Neuronal stem cell (in vitro differentiated cells): ENCODE measurements around the gene CCDC32.

Experiments
- DNase-seq: peaks from one replicate; pipeline ENCODE4 v3.0.0-alpha.2; 2013; ENCODE audit warnings: low spot score
- H2AFZ ChIP-seq: one replicate; pipeline ENCODE4 v1.6.1; 2013; ENCODE audit warnings: mild to moderate bottlenecking, low read length, inconsistent platforms
- H2AK5ac ChIP-seq: 2 replicates; pipeline ENCODE4 v1.6.1; 2013; ENCODE audit warnings: low read depth, mild to moderate bottlenecking, inconsistent platforms, low read length, moderate library complexity, mixed read lengths
- H2BK120ac ChIP-seq: 2 replicates; pipeline ENCODE4 v1.6.1; 2013; ENCODE audit warnings: low read depth, mild to moderate bottlenecking, inconsistent platforms, low read length, moderate library complexity, mixed read lengths
- H2BK12ac ChIP-seq: one replicate; pipeline ENCODE4 v1.6.1; 2013; ENCODE audit warnings: low read length, inconsistent platforms
- H2BK15ac ChIP-seq: 2 replicates; pipeline ENCODE4 v1.6.1; 2013; ENCODE audit warnings: mild to moderate bottlenecking, low read length, inconsistent platforms, mixed read lengths
- H2BK5ac ChIP-seq: one replicate; pipeline ENCODE4 v1.6.1; 2013; ENCODE audit warnings: inconsistent platforms, mild to moderate bottlenecking, low read length, moderate library complexity
- H3K14ac ChIP-seq: one replicate; pipeline ENCODE4 v1.6.1; 2013; ENCODE audit warnings: low read length, inconsistent platforms
- H3K18ac ChIP-seq: 2 replicates; pipeline ENCODE4 v1.6.1; 2013; ENCODE audit warnings: low read length, inconsistent platforms
- H3K23ac ChIP-seq: 2 replicates; pipeline ENCODE4 v1.6.1; 2013; ENCODE audit warnings: low read depth, mild to moderate bottlenecking, mixed read lengths, low read length, inconsistent platforms; ENCODE audit not compliant: poor library complexity
- H3K27ac ChIP-seq: replicated peaks from 3 replicates; pipeline ENCODE4 v1.5.1; 2013; ENCODE audit warnings: low read length, inconsistent platforms
- H3K27me3 ChIP-seq, 3 experiments: 2 replicates each; pipeline ENCODE4 v1.6.1; 2013; ENCODE audit warnings: low read length in 3 of 3, mild to moderate bottlenecking in 2 of 3, inconsistent platforms in 1 of 3, low read depth in 1 of 3, mixed read lengths in 1 of 3, moderate library complexity in 1 of 3; ENCODE audit not compliant: control insufficient read depth in 3 of 3, insufficient read depth in 3 of 3
- H3K36me3 ChIP-seq, 2 donors: replicated peaks in 1 of 2; 2 replicates each; pipeline ENCODE4 v1.6.1; 2013; ENCODE audit warnings: low read length in 2 of 2; ENCODE audit not compliant: control insufficient read depth in 2 of 2, insufficient read depth in 2 of 2
- H3K4ac ChIP-seq: 2 replicates; pipeline ENCODE4 v1.6.1; 2013; ENCODE audit warnings: inconsistent platforms, mild to moderate bottlenecking, low read length, moderate library complexity
- H3K4me1 ChIP-seq, 2 donors: 1 replicate in 1 of 2; 2 replicates in 1 of 2; pipeline ENCODE4 v1.6.1; 2013; ENCODE audit warnings: low read length in 2 of 2, low read depth in 1 of 2; ENCODE audit not compliant: control insufficient read depth in 2 of 2, insufficient read depth in 1 of 2
- H3K4me2 ChIP-seq: one replicate; pipeline ENCODE4 v1.6.1; 2013; ENCODE audit warnings: mild to moderate bottlenecking, low read length, inconsistent platforms; ENCODE audit not compliant: insufficient read depth, poor library complexity, severe bottlenecking
- H3K4me3 ChIP-seq, 2 donors: 2 replicates each; pipeline ENCODE4 v1.5.1; 2013; ENCODE audit warnings: low read length in 2 of 2, mild to moderate bottlenecking in 2 of 2, inconsistent platforms in 1 of 2, moderate library complexity in 1 of 2
- H3K79me1 ChIP-seq: one replicate; pipeline ENCODE4 v1.6.1; 2013; ENCODE audit warnings: low read depth, mild to moderate bottlenecking, inconsistent platforms, low read length, moderate library complexity
- H3K9ac ChIP-seq: one replicate; pipeline ENCODE4 v1.6.1; 2013; ENCODE audit warnings: mild to moderate bottlenecking, low read depth, low read length, inconsistent platforms; ENCODE audit not compliant: poor library complexity
- H3K9me3 ChIP-seq, 2 donors: replicated peaks in 1 of 2; 2 replicates each; pipeline versions ENCODE3 to v1.6.1; 2013; ENCODE audit warnings: low read length in 2 of 2, mild to moderate bottlenecking in 2 of 2, inconsistent platforms in 1 of 2, low read depth in 1 of 2, mixed read lengths in 1 of 2, moderate library complexity in 1 of 2; ENCODE audit not compliant: control insufficient read depth in 2 of 2, insufficient read depth in 1 of 2
- H4K8ac ChIP-seq: one replicate; pipeline ENCODE4 v1.6.1; 2013; ENCODE audit warnings: low read depth, mild to moderate bottlenecking, inconsistent platforms, low read length, moderate library complexity
- H4K91ac ChIP-seq: one replicate; pipeline ENCODE4 v1.6.1; 2013; ENCODE audit warnings: low read length, low read depth, mild to moderate bottlenecking, inconsistent platforms; ENCODE audit not compliant: poor library complexity
- WGBS, 2 donors: extraction: QIAGEN DNeasy Blood & Tissue Kit; methylation state at CpG; one replicate each; pipeline ENCODE4 v1.1.7; 2013; ENCODE audit warnings: missing lambda C conversion rate in 2 of 2, mixed read lengths in 1 of 2; ENCODE audit not compliant: insufficient read length in 2 of 2, insufficient replicate concordance in 1 of 2; ENCODE audit errors: extremely low coverage in 2 of 2; 5-methylcytosine and 5-hydroxymethylcytosine counted together

The CCDC32 gene

DNA sequence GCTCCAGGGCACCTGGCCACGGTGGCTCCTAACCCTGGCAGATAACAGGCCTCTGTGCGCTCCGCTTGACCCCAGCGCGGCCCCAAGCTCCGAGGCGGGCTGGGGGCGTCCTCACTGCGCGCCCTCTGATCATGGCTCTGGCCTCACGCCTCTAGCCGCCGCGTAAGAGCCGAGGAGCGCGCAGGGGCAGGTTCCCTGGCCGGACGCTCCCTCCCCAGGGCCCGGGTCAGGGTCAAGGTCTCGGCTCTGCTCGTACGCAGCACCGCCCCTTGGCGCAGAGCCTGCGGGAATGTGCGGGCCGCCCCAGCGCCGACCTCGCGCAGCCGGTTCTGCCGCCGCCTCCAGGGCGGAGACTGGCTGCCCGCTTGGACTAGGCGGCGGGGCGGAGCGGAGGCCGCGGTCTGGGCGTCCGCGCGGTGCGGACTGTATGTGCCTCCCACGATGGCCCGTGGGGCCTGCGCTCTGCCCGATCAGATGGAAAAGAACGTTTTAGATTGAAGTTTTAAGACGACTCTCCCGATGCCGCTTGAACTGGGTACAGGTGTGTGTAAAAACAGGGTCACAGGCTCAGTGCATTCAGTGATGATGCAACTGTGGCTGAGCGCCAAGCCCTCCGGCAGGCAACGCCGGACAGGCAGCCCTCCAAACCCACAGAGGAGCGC is 53.2 kb downstream of the CCDC32 start:
- no peak overlapping the region for H2BK120ac ChIP-seq
- H3K23ac ChIP-seq, result peak overlapping the region; percentile 95
- no peak overlapping the region for H2BK12ac ChIP-seq
- H2BK15ac ChIP-seq, result no peak overlapping the region
- H3K9me3 ChIP-seq, result no peaks in the 10 kb centered on the region
- H4K91ac ChIP-seq, result no peak overlapping the region
- peak overlapping the region; percentile 72 for H3K9ac ChIP-seq
- no peak overlapping the region for H2AK5ac ChIP-seq
- H3K36me3 ChIP-seq, result no peaks in the 10 kb centered on the region
- no peak overlapping the region for H3K4ac ChIP-seq
- no peak for DNase-seq
- H2AFZ ChIP-seq, result peak overlapping the region; percentile 86
- H3K27ac ChIP-seq, result no peak overlapping the region
- H3K27me3 ChIP-seq, result peaks cover 8 to 40% (median 37%) of the 10 kb centered on the region in 3 experiments
- H2BK5ac ChIP-seq, result no peak overlapping the region
- peak overlapping the region; percentile 35 for H3K18ac ChIP-seq
- H3K4me3 ChIP-seq, result peak overlapping the region; percentile 35 to 72
- no peak overlapping the region for H3K14ac ChIP-seq
- no CpG with 5 or more reads among the region's 61 CpGs for WGBS, 2 donors
- no peaks in the 10 kb centered on the region for H3K79me1 ChIP-seq
- peaks cover 4 to 8% of the 10 kb centered on the region in 2 donors for H3K4me1 ChIP-seq
- peak overlapping the region; percentile 95 for H3K4me2 ChIP-seq
- no peak overlapping the region for H4K8ac ChIP-seq

DNA sequence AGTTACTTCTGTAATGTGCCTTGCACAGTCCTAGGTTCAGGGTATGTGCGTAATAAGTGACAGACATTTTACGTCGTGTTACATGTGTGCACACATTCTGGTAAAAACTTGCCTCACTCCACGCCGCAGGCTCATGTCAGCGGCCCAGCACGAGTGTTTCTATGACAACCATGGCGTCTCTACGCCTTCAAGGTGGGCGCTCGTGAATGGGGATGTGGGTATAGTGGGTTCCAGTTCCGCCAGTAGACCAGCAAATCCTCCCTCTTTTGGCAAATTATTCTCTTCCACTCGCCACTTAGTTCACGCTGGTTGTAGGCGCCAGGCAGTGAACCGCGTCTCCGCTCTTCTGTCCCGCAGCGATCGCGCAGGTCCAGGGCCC is 53.8 kb downstream of the CCDC32 start:
- peaks cover 8 to 41% (median 40%) of the 10 kb centered on the region in 3 experiments for H3K27me3 ChIP-seq
- no peaks in the 10 kb centered on the region for H3K79me1 ChIP-seq
- no peak overlapping the region for H2BK12ac ChIP-seq
- peak overlapping the region; percentile 35 to 72 for H3K4me3 ChIP-seq
- H3K23ac ChIP-seq, result peak overlapping the region; percentile 95
- peak overlapping the region; percentile 95 for H3K4me2 ChIP-seq
- no peak overlapping the region for H2AK5ac ChIP-seq
- no peak overlapping the region for H4K8ac ChIP-seq
- no peaks in the 10 kb centered on the region for H3K9me3 ChIP-seq
- peaks cover 5 to 8% of the 10 kb centered on the region in 2 donors for H3K4me1 ChIP-seq
- H2BK15ac ChIP-seq, result no peak overlapping the region
- H4K91ac ChIP-seq, result no peak overlapping the region
- H3K4ac ChIP-seq, result no peak overlapping the region
- H2AFZ ChIP-seq, result peak overlapping the region; percentile 86
- no peak overlapping the region for H2BK120ac ChIP-seq
- peak overlapping the region; percentile 72 for H3K9ac ChIP-seq
- no peaks in the 10 kb centered on the region for H3K36me3 ChIP-seq
- no peak overlapping the region for H3K14ac ChIP-seq
- H3K27ac ChIP-seq, result no peak overlapping the region
- no peak for DNase-seq
- WGBS, 2 donors, result no CpG with 5 or more reads among the region's 22 CpGs
- no peak overlapping the region for H2BK5ac ChIP-seq
- no peak overlapping the region for H3K18ac ChIP-seq

DNA sequence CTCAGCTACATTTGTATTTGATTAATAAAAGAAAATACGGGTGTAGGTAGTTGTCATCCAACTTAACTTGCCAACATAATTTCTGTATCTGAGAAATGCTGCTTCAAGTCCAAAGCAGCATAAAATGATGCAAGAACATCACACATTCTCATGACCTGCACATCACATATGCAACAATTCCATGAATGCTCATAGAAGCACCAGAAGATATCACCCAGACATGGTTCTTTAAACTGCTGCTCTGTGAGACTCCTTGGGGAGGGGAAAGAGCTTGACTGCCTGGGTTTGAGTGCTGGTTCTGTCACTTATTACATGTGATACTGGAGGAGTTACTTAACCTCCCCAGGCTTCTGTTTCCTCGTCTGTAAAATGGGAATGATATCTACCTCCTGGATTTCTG is 54.6 kb downstream of the CCDC32 start:
- Histone ChIP-seq H3K9ac (no peak overlapping the region), H2AK5ac (no peak overlapping the region), H3K4me1 (peaks cover 5 to 8% of the 10 kb centered on the region in 2 donors), H3K4ac (no peak overlapping the region), H3K9me3 (no peaks in the 10 kb centered on the region), H4K91ac (no peak overlapping the region), H3K27ac (no peak overlapping the region), H2BK12ac (no peak overlapping the region), H3K18ac (no peak overlapping the region), H3K4me3 (no peak overlapping the region), H2AFZ (no peak overlapping the region), H3K14ac (no peak overlapping the region), H3K23ac (no peak overlapping the region), H4K8ac (no peak overlapping the region), H2BK15ac (no peak overlapping the region), H2BK120ac (no peak overlapping the region), H2BK5ac (no peak overlapping the region), H3K27me3 (peaks cover 8 to 45% (median 40%) of the 10 kb centered on the region in 3 experiments), H3K4me2 (no peak overlapping the region), H3K36me3 (no peaks in the 10 kb centered on the region), H3K79me1 (no peaks in the 10 kb centered on the region)
- DNase-seq, result no peak
- WGBS, 2 donors, result no CpG with 5 or more reads among the region's 2 CpGs

GRCh38 chr15:40508216-40508615 is 56.6 kb downstream of the CCDC32 start:
- Histone ChIP-seq H2BK120ac (no peak overlapping the region), H2AK5ac (no peak overlapping the region), H3K9ac (no peak overlapping the region), H3K18ac (no peak overlapping the region), H2BK12ac (no peak overlapping the region), H3K79me1 (no peaks in the 10 kb centered on the region), H4K8ac (no peak overlapping the region), H3K27ac (no peak overlapping the region), H3K27me3 (peaks cover 8 to 47% (median 38%) of the 10 kb centered on the region in 3 experiments), H4K91ac (no peak overlapping the region), H3K4me3 (no peak overlapping the region), H3K14ac (no peak overlapping the region), H3K4me1 (peaks cover 5 to 8% of the 10 kb centered on the region in 2 donors), H3K4ac (no peak overlapping the region), H2BK5ac (no peak overlapping the region), H3K36me3 (no peaks in the 10 kb centered on the region), H3K4me2 (no peak overlapping the region), H3K9me3 (no peaks in the 10 kb centered on the region), H3K23ac (no peak overlapping the region), H2AFZ (no peak overlapping the region), H2BK15ac (no peak overlapping the region)
- no peak for DNase-seq
- WGBS, 2 donors, result no CpG with 5 or more reads among the region's 1 CpG
